Measurements from ENCODE around the gene KIAA0930.

Gene KIAA0930

DNA sequence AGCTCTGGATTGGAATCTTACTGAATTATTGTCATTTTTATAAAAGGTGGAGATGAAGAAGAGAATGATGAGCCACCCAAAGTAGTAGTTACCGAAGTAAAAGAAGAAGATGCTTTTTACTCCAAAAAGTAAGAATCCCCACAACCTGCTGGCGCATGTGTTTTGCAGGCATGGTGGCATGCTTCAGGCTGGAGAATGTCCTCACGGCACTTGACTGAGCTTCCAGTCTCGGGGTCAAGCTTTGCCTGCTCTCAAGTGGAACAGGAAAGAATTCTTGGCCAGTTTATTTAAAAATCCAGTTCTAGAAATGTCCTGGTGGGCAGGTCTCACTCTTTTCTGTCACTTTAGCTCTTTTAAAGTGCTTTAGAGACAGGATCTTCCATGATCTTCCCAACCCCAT is 59.5 kb downstream of the KIAA0930 start:
- no peak overlapping the region for H2BK120ac ChIP-seq (ENCODE audit: low read depth, low read length)
- H3K4ac ChIP-seq (ENCODE audit: low read depth in 1 of 2, low read length in 2 of 2), result no peak overlapping the region
- peaks cover 53 to 84% of the 10 kb centered on the region in 2 experiments for H3K36me3 ChIP-seq (ENCODE audit: control insufficient read depth in 1 of 2, insufficient read depth in 2 of 2, low read depth in 1 of 2, low read length in 2 of 2)
- H2AFZ ChIP-seq (ENCODE audit: low read depth, low read length), result no peak overlapping the region
- H2AK5ac ChIP-seq (ENCODE audit: low read length, severe bottlenecking), result no peak overlapping the region
- H3K14ac ChIP-seq (ENCODE audit: low read length in 2 of 2), result no peak overlapping the region
- H3K27ac ChIP-seq (ENCODE audit: low read length, poor library complexity, severe bottlenecking), result no peak overlapping the region
- no peak overlapping the region for H3K9ac ChIP-seq (ENCODE audit: low read length)
- H3K27me3 ChIP-seq (ENCODE audit: control insufficient read depth in 1 of 2, insufficient read depth in 1 of 2, low read length in 2 of 2), result no peaks in the 10 kb centered on the region
- H4K8ac ChIP-seq (ENCODE audit: low read length), result no peak overlapping the region
- WGBS, result 91% methylated on average over 4 of the region's 4 CpGs
- H2BK12ac ChIP-seq (ENCODE audit: low read length in 2 of 2), result no peak overlapping the region
- H3K18ac ChIP-seq (ENCODE audit: low read depth in 1 of 2, low read length in 2 of 2), result no peak overlapping the region
- H3K9me3 ChIP-seq (ENCODE audit: control insufficient read depth, low read length), result no peaks in the 10 kb centered on the region
- no peak overlapping the region for H2BK5ac ChIP-seq (ENCODE audit: low read depth, low read length, poor library complexity, severe bottlenecking)
- H3K4me3 ChIP-seq (ENCODE audit: insufficient read depth in 1 of 2, low read depth in 1 of 2, low read length in 2 of 2), result no peak overlapping the region
- no peak for DNase-seq
- H4K91ac ChIP-seq (ENCODE audit: low read length), result no peak overlapping the region
- peaks cover 4% of the 10 kb centered on the region for H3K4me1 ChIP-seq (ENCODE audit: control insufficient read depth, insufficient read depth, low read depth, low read length)
- no peak overlapping the region for H2BK15ac ChIP-seq (ENCODE audit: low read depth, poor library complexity, severe bottlenecking)
- no peak overlapping the region for H3K23ac ChIP-seq (ENCODE audit: low read length in 2 of 2)
- no peak overlapping the region for H3K4me2 ChIP-seq (ENCODE audit: low read length, poor library complexity, severe bottlenecking)
- peaks cover 28% of the 10 kb centered on the region for H3K79me1 ChIP-seq (replicated peaks; ENCODE audit: low read length, poor library complexity, severe bottlenecking)

DNA sequence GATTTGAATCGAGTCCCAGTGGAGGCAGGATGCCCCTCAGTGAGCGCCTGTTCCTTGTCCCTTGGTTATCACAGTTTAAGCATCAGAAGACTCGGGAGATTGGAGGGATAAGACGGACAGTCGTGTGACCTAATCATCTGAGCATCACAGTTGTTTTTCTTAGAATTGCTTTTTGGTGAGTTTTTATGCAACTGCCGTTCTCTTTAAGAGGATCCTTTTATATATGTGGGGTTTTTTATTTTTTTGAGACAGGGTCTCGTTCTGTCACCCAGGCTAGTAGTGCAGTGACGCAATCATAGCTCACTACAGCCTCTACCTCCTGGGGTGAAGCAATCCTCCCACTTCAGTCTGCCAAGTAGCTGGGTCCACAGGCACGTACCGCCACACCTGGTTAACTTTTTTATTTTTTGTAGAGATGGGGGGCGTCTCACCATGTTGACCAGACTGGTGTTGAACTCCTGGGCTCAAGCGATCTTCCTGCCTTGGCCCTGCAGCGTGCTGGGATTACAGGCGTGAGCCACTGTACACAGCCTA is 60.5 kb downstream of the KIAA0930 start:
- H3K27me3 ChIP-seq (ENCODE audit: control insufficient read depth in 1 of 2, insufficient read depth in 1 of 2, low read length in 2 of 2), result no peaks in the 10 kb centered on the region
- H3K23ac ChIP-seq (ENCODE audit: low read length in 2 of 2), result peak overlapping the region in 1 of 2 experiments; percentile 55
- 91% methylated on average over 14 of the region's 14 CpGs for WGBS
- H3K27ac ChIP-seq (ENCODE audit: low read length, poor library complexity, severe bottlenecking), result no peak overlapping the region
- H3K79me1 ChIP-seq (replicated peaks; ENCODE audit: low read length, poor library complexity, severe bottlenecking), result peaks cover 29% of the 10 kb centered on the region
- no peaks in the 10 kb centered on the region for H3K9me3 ChIP-seq (ENCODE audit: control insufficient read depth, low read length)
- no peak overlapping the region for H3K14ac ChIP-seq (ENCODE audit: low read length in 2 of 2)
- H4K91ac ChIP-seq (ENCODE audit: low read length), result no peak overlapping the region
- no peak for DNase-seq
- no peak overlapping the region for H2AFZ ChIP-seq (ENCODE audit: low read depth, low read length)
- no peak overlapping the region for H3K4me3 ChIP-seq (ENCODE audit: insufficient read depth in 1 of 2, low read depth in 1 of 2, low read length in 2 of 2)
- H4K8ac ChIP-seq (ENCODE audit: low read length), result peak overlapping the region; percentile 49
- peaks cover 53 to 84% of the 10 kb centered on the region in 2 experiments for H3K36me3 ChIP-seq (ENCODE audit: control insufficient read depth in 1 of 2, insufficient read depth in 2 of 2, low read depth in 1 of 2, low read length in 2 of 2)
- no peak overlapping the region for H2AK5ac ChIP-seq (ENCODE audit: low read length, severe bottlenecking)
- H2BK12ac ChIP-seq (ENCODE audit: low read length in 2 of 2), result no peak overlapping the region
- H3K9ac ChIP-seq (ENCODE audit: low read length), result no peak overlapping the region
- no peak overlapping the region for H2BK15ac ChIP-seq (ENCODE audit: low read depth, poor library complexity, severe bottlenecking)
- no peak overlapping the region for H3K18ac ChIP-seq (ENCODE audit: low read depth in 1 of 2, low read length in 2 of 2)
- H2BK120ac ChIP-seq (ENCODE audit: low read depth, low read length), result peak overlapping the region; percentile 8
- no peak overlapping the region for H2BK5ac ChIP-seq (ENCODE audit: low read depth, low read length, poor library complexity, severe bottlenecking)
- H3K4me2 ChIP-seq (ENCODE audit: low read length, poor library complexity, severe bottlenecking), result no peak overlapping the region
- H3K4ac ChIP-seq (ENCODE audit: low read depth in 1 of 2, low read length in 2 of 2), result no peak overlapping the region
- H3K4me1 ChIP-seq (ENCODE audit: control insufficient read depth, insufficient read depth, low read depth, low read length), result peaks cover 4% of the 10 kb centered on the region

DNA sequence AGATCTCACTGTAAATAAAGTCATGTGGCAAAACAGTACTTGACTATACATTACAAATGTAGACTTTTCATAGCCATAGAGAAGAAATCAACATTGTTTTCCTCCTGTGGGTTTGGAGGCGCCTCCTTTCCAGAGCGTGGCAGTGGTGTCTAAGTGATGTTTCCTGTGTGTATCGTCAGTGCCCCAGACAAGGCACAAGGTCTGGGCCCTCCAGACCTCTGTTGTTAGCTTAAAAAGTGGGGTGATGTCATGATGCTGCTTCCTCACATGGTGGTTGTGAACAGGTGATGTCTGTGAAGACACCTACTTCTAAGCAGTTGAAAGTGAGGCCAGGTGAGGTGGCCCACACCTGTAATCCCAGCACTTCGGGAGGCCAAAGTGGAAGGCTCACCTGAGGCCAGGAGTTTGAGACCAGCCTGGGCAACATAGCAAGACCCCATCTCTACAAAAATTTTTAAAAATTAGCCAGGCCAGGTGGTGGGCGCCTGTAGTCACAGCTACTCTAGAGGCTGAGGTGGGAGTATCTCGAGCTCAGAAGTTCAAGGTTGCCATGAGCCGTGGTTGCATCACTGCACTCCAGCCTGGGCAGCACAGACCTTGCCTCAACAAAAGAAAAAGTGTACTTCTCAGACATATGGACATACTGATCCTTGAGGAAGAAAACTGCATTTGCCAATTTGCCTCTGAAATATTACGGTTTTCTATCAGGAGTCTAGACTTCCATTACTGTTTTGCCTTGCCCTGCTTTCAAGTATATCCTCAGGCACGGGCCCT is 61.2 kb downstream of the KIAA0930 start:
- Histone ChIP-seq H3K4ac (ENCODE audit: low read depth in 1 of 2, low read length in 2 of 2) (no peak overlapping the region), H2BK120ac (ENCODE audit: low read depth, low read length) (no peak overlapping the region), H3K27ac (ENCODE audit: low read length, poor library complexity, severe bottlenecking) (no peak overlapping the region), H3K4me1 (ENCODE audit: control insufficient read depth, insufficient read depth, low read depth, low read length) (peaks cover 4% of the 10 kb centered on the region), H3K4me3 (ENCODE audit: insufficient read depth in 1 of 2, low read depth in 1 of 2, low read length in 2 of 2) (no peak overlapping the region), H4K8ac (ENCODE audit: low read length) (no peak overlapping the region), H3K4me2 (ENCODE audit: low read length, poor library complexity, severe bottlenecking) (no peak overlapping the region), H3K36me3 (ENCODE audit: control insufficient read depth in 1 of 2, insufficient read depth in 2 of 2, low read depth in 1 of 2, low read length in 2 of 2) (peaks cover 49 to 84% of the 10 kb centered on the region in 2 experiments), H3K9ac (ENCODE audit: low read length) (no peak overlapping the region), H2AK5ac (ENCODE audit: low read length, severe bottlenecking) (no peak overlapping the region), H3K79me1 (replicated peaks; ENCODE audit: low read length, poor library complexity, severe bottlenecking) (peaks cover 29% of the 10 kb centered on the region), H2BK12ac (ENCODE audit: low read length in 2 of 2) (no peak overlapping the region), H3K18ac (ENCODE audit: low read depth in 1 of 2, low read length in 2 of 2) (no peak overlapping the region), H2BK15ac (ENCODE audit: low read depth, poor library complexity, severe bottlenecking) (no peak overlapping the region), H3K27me3 (ENCODE audit: control insufficient read depth in 1 of 2, insufficient read depth in 1 of 2, low read length in 2 of 2) (no peaks in the 10 kb centered on the region), H2AFZ (ENCODE audit: low read depth, low read length) (no peak overlapping the region), H3K9me3 (ENCODE audit: control insufficient read depth, low read length) (no peaks in the 10 kb centered on the region), H3K14ac (ENCODE audit: low read length in 2 of 2) (no peak overlapping the region), H3K23ac (ENCODE audit: low read length in 2 of 2) (no peak overlapping the region), H2BK5ac (ENCODE audit: low read depth, low read length, poor library complexity, severe bottlenecking) (no peak overlapping the region), H4K91ac (ENCODE audit: low read length) (no peak overlapping the region)
- WGBS, result 98% methylated on average over 9 of the region's 9 CpGs
- no peak for DNase-seq

DNA sequence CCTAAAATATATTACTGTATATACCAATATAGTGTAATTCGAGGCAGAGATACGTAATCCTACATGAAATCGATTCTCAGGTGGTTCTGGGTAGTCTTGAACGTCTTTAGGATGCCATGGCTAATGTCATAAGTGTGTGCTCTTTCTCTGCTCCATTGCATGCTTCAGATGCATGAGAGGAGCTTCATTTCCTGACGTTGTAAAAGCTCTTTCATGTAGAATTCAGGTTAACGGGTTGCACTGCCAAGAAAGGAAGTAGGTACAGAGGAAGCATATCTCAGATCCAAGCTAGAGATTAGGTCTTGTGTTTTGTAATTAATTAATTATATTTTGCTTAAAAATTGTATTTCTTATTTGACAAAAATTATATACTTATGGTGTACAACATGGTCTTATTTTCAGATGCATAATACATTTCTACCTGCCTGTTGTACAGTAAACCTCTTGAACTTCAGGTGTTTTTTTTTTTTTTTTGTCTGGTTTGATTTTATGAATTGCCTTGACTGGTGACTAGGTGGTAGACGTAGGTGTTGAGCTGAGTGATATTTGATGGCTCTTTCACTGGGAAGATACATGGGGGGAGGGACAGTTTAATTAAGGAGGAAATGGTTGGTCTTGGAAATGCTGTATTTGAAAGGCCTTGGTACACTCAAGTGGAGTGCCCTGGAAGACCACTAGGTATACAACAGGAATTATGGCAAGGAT is 67.7 kb downstream of the KIAA0930 start:
- Histone ChIP-seq H3K79me1 (replicated peaks; ENCODE audit: low read length, poor library complexity, severe bottlenecking) (peaks cover 27% of the 10 kb centered on the region), H2BK15ac (ENCODE audit: low read depth, poor library complexity, severe bottlenecking) (no peak overlapping the region), H4K8ac (ENCODE audit: low read length) (peak overlapping the region; percentile 42), H3K14ac (ENCODE audit: low read length in 2 of 2) (no peak overlapping the region), H2AFZ (ENCODE audit: low read depth, low read length) (no peak overlapping the region), H3K27ac (ENCODE audit: low read length, poor library complexity, severe bottlenecking) (no peak overlapping the region), H3K18ac (ENCODE audit: low read depth in 1 of 2, low read length in 2 of 2) (no peak overlapping the region), H2BK120ac (ENCODE audit: low read depth, low read length) (no peak overlapping the region), H4K91ac (ENCODE audit: low read length) (no peak overlapping the region), H3K4me2 (ENCODE audit: low read length, poor library complexity, severe bottlenecking) (no peak overlapping the region), H3K9me3 (ENCODE audit: control insufficient read depth, low read length) (no peaks in the 10 kb centered on the region), H3K4me1 (ENCODE audit: control insufficient read depth, insufficient read depth, low read depth, low read length) (no peaks in the 10 kb centered on the region), H3K4ac (ENCODE audit: low read depth in 1 of 2, low read length in 2 of 2) (no peak overlapping the region), H2BK12ac (ENCODE audit: low read length in 2 of 2) (no peak overlapping the region), H3K4me3 (ENCODE audit: insufficient read depth in 1 of 2, low read depth in 1 of 2, low read length in 2 of 2) (no peak overlapping the region), H3K36me3 (ENCODE audit: control insufficient read depth in 1 of 2, insufficient read depth in 2 of 2, low read depth in 1 of 2, low read length in 2 of 2) (peaks cover 54 to 92% of the 10 kb centered on the region in 2 experiments), H3K23ac (ENCODE audit: low read length in 2 of 2) (no peak overlapping the region), H2AK5ac (ENCODE audit: low read length, severe bottlenecking) (no peak overlapping the region), H2BK5ac (ENCODE audit: low read depth, low read length, poor library complexity, severe bottlenecking) (no peak overlapping the region), H3K9ac (ENCODE audit: low read length) (no peak overlapping the region), H3K27me3 (ENCODE audit: control insufficient read depth in 1 of 2, insufficient read depth in 1 of 2, low read length in 2 of 2) (no peaks in the 10 kb centered on the region)
- no peak for DNase-seq
- WGBS, result 93% methylated on average over 7 of the region's 7 CpGs

Measured in mesenchymal stem cell (in vitro differentiated cells and primary cell).